ENCODE measurements around the gene ADARB2. TPM values are rescaled to one million over a fixed set of nuclear protein-coding genes. Genes with fewer than 3 reads are reported as not detected.
"Not testable (repeated sequence)": the region's sequence is repeated elsewhere in the genome, so short reads cannot be mapped to it uniquely, and the experiment has no call there.

The ADARB2 gene
- total RNA-seq, 4 donors from 2014 or later = 1.3 to 5.4 (median 1.8) TPM

DNA sequence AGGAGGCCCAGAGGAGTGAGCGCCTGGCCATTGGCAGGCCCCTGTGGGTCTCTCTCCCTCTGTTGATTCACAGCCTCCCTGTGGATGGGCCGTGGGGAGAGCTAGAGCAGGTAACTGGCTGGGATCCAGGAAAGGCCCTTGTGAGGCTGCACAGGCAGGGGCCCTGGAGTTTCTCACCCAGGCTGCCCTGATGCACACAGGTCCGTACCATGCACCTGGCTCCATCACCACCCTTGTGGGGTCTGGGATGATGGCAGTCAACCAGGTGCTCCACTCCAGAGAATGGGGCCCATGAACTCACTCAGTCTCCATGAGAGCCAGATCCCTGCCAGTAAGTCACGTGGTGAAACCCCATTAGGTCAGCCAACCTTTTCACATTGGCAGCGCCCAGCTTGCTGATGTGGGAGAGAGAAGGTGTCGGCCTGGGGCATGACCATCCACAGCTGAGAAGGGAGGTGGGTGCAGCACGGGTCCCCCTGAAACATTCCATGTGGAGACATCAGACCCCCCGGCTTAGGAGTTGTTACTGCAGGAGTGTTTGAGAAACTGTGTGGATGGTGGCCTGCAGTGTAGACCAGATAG is 320.8 kb downstream of the ADARB2 start:
- Histone ChIP-seq H3K36me3 (no peaks in the 10 kb centered on the region), H3K9me3 (no peaks in the 10 kb centered on the region), H3K27ac (no peak overlapping the region), H3K4me3 (no peak overlapping the region), H3K4me1 (peaks cover 0 to 4% (median 0%) of the 10 kb centered on the region in 3 donors), H3K27me3 (peaks cover 69% of the 10 kb centered on the region)
- ATAC-seq = no peak
- TF ChIP-seq EP300 (IDR thresholded peaks at IDR 0.05) (no peak), POLR2AphosphoS5 (IDR thresholded peaks at IDR 0.05) (no peak), POLR2A (IDR thresholded peaks at IDR 0.05) (no peak)
- TF ChIP-seq, protein P1, sequence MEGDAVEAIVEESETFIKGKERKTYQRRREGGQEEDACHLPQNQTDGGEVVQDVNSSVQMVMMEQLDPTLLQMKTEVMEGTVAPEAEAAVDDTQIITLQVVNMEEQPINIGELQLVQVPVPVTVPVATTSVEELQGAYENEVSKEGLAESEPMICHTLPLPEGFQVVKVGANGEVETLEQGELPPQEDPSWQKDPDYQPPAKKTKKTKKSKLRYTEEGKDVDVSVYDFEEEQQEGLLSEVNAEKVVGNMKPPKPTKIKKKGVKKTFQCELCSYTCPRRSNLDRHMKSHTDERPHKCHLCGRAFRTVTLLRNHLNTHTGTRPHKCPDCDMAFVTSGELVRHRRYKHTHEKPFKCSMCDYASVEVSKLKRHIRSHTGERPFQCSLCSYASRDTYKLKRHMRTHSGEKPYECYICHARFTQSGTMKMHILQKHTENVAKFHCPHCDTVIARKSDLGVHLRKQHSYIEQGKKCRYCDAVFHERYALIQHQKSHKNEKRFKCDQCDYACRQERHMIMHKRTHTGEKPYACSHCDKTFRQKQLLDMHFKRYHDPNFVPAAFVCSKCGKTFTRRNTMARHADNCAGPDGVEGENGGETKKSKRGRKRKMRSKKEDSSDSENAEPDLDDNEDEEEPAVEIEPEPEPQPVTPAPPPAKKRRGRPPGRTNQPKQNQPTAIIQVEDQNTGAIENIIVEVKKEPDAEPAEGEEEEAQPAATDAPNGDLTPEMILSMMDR (IDR thresholded peaks at IDR 0.05) = no peak
- 70 to 80% methylated on average over 1 to 2 of the region's 8 CpGs for WGBS, 2 donors (ENCODE audit: low coverage in 1 of 2)

DNA sequence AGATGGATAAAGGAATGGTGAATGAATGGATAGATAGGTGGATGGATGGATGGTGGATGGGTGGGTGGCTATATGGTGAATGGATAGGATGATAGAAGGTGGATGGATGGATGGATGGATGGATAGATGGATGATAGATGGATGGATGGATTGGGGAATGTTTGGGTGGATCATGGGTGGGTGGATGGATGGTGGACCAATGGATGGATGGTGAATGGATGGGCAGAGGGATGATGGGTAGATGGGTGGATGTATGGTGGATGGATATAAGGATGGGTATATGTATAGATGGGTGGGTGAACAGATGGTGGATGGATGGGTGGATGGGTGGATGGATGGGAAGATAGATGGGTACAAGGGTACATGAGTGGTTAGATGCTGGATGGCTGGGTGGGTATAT is 322.4 kb downstream of the ADARB2 start:
- Histone ChIP-seq H3K4me3 (no peak overlapping the region), H3K27me3 (peaks cover 57% of the 10 kb centered on the region)

DNA sequence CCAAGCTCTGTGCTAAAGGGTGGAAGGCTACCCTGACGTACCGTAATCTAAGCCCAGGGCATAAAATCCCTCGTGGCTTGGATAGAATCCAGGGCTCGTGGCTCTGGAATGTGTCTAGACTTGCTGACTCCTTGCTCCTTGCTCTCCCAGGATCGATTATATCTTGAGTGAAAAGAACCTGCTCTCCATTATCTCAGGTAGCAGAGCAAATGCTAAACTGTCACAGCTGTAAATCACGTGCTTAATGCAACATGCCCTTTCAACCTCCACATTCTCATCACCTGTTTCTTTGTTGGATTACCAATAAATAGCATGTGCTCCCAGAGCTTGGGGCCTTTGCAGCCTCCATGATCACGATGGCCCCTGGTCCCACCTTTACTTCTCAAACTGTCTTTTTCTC is 323.0 kb downstream of the ADARB2 start:
- H3K4me1 ChIP-seq, H3K36me3 ChIP-seq, H3K27ac ChIP-seq, H3K4me3 ChIP-seq, H3K9me3 ChIP-seq, ATAC-seq: not testable (repeated sequence)
- 55 to 59% methylated on average over 5 to 6 of the region's 7 CpGs for WGBS, 2 donors (ENCODE audit: low coverage in 1 of 2)
- H3K27me3 ChIP-seq = peaks cover 52% of the 10 kb centered on the region

More for the DNA sequence above, 322.4 kb downstream of the ADARB2 start:
- Histone ChIP-seq H3K36me3 (no peaks in the 10 kb centered on the region), H3K9me3 (no peaks in the 10 kb centered on the region), H3K27ac (no peak overlapping the region), H3K4me1 (no peaks in the 10 kb centered on the region)
- ATAC-seq = no peak
- TF ChIP-seq POLR2AphosphoS5 (IDR thresholded peaks at IDR 0.05) = no peak
- TF ChIP-seq EP300 (IDR thresholded peaks at IDR 0.05) = no peak
- TF ChIP-seq, protein P1 (IDR thresholded peaks at IDR 0.05) = no peak
- TF ChIP-seq POLR2A (IDR thresholded peaks at IDR 0.05) = no peak

DNA sequence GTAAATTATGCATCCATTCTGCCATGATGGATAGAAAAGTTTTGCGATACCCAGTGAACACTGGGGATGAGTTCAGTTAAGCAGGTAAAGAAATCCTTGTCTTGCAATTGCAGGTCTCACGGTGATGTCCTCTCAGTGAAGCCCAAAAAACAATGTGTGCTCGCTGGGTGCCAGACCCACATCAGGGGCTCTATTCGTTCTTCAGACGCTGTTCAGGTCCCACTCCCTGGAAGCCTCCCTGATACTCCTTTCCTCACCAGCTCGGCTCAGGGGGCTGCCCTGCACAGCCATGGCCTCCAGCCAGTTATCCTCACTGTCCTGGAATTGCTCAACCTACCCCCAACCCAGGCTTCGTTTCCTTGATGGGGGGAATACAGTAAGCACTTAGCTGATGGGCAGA is 323.5 kb downstream of the ADARB2 start:
- Histone ChIP-seq H3K27me3 (peaks cover 47% of the 10 kb centered on the region), H3K9me3 (no peaks in the 10 kb centered on the region), H3K27ac (no peak overlapping the region), H3K4me3 (no peak overlapping the region), H3K4me1 (no peaks in the 10 kb centered on the region), H3K36me3 (no peaks in the 10 kb centered on the region)
- WGBS, 2 donors (ENCODE audit: low coverage in 1 of 2) = 82% methylated on average over 5 of the region's 7 CpGs; no CpG with 5 or more reads in 1 of the 2 donors
- no peak for ATAC-seq
- TF ChIP-seq EP300 (IDR thresholded peaks at IDR 0.05) (no peak), POLR2AphosphoS5 (IDR thresholded peaks at IDR 0.05) (no peak), POLR2A (IDR thresholded peaks at IDR 0.05) (no peak)
- TF ChIP-seq, protein P1 (IDR thresholded peaks at IDR 0.05) = no peak

DNA sequence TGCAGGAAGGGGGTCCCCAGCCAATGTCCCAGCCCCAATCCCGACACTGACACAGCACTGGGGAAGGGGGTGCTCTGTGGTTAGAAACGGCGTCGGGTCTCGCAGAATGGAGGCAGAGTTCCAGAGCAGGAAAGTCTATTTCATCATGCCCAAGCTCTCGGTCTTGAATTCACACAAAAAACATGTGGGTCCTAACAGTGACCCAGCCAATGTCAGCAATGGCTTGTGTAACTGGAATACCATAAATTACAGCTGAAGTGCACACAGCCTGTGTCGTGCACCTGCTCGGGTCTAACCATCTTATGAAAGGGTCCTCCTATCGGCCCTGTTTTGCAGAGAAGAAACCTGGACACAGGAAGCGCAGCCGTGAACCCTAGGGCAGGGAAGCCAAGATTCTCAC is 324.1 kb downstream of the ADARB2 start:
- Histone ChIP-seq H3K27ac (no peak overlapping the region), H3K4me1 (no peaks in the 10 kb centered on the region), H3K27me3 (peaks cover 41% of the 10 kb centered on the region), H3K4me3 (no peak overlapping the region), H3K9me3 (no peaks in the 10 kb centered on the region), H3K36me3 (no peaks in the 10 kb centered on the region)
- TF ChIP-seq POLR2AphosphoS5 (IDR thresholded peaks at IDR 0.05) (no peak), EP300 (IDR thresholded peaks at IDR 0.05) (no peak), POLR2A (IDR thresholded peaks at IDR 0.05) (no peak)
- TF ChIP-seq, protein P1 (IDR thresholded peaks at IDR 0.05) = no peak
- ATAC-seq = no peak
- 93 to 100% methylated on average over 3 to 9 of the region's 11 CpGs for WGBS, 2 donors (ENCODE audit: low coverage in 1 of 2)
